ENCODE data around the gene ZBTB5.

ZBTB5 gene

DNA sequence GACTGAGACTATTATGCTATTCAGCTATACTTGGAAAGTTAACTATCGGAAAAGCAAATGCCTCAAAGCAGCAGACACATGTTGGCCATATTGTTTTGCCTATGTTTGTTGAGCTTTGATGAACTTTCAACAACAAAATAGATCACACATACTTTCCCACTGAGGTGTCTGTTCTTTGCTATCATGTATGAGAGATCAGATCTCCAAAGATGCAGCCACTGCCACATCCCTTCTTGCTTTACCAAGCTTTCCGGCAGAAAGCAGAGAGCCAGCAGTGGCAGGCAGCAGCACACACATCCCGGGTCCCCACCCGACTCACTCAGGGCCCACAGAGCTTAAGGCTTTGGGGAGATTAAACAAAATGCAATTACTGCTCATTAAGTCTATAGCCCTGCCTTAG is 18.8 kb downstream of the ZBTB5 start:
- Histone ChIP-seq H3K27ac (ENCODE audit: low read length) (no peak overlapping the region), H3K9me3 (ENCODE audit: insufficient read depth, low read length, severe bottlenecking) (no peaks in the 10 kb centered on the region), H3K4me1 (ENCODE audit: insufficient read depth, low read length) (no peaks in the 10 kb centered on the region), H3K79me2 (ENCODE audit: insufficient read depth, low read length) (peaks cover 65% of the 10 kb centered on the region), H4K20me1 (ENCODE audit: insufficient read depth, low read length) (peaks cover 17% of the 10 kb centered on the region), H3K27me3 (ENCODE audit: insufficient read depth, low read length, poor library complexity) (no peaks in the 10 kb centered on the region), H3K9ac (ENCODE audit: low read depth, low read length) (no peak overlapping the region), H3K36me3 (ENCODE audit: insufficient read depth, low read length) (peaks cover 19% of the 10 kb centered on the region), H3K4me2 (ENCODE audit: insufficient read depth, low read length) (no peak overlapping the region), H2AFZ (ENCODE audit: low read depth, low read length) (no peak overlapping the region), H3K4me3 (ENCODE audit: low read depth in 1 of 2, low read length in 2 of 2) (no peak overlapping the region)
- DNase-seq (no peak), ATAC-seq (ENCODE audit: insufficient read depth, low read depth) (no peak)
- TF ChIP-seq, protein P1, sequence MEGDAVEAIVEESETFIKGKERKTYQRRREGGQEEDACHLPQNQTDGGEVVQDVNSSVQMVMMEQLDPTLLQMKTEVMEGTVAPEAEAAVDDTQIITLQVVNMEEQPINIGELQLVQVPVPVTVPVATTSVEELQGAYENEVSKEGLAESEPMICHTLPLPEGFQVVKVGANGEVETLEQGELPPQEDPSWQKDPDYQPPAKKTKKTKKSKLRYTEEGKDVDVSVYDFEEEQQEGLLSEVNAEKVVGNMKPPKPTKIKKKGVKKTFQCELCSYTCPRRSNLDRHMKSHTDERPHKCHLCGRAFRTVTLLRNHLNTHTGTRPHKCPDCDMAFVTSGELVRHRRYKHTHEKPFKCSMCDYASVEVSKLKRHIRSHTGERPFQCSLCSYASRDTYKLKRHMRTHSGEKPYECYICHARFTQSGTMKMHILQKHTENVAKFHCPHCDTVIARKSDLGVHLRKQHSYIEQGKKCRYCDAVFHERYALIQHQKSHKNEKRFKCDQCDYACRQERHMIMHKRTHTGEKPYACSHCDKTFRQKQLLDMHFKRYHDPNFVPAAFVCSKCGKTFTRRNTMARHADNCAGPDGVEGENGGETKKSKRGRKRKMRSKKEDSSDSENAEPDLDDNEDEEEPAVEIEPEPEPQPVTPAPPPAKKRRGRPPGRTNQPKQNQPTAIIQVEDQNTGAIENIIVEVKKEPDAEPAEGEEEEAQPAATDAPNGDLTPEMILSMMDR (IDR thresholded peaks at IDR 0.05; ENCODE audit: borderline replicate concordance, extremely low read depth, low read length, poor library complexity, severe bottlenecking), result no peak
- no peak for TF ChIP-seq EZH2 (IDR thresholded peaks at IDR 0.05; ENCODE audit: borderline replicate concordance, low read depth, low read length, severe bottlenecking)

GRCh38 chr9:37445832-37446231 is 19.4 kb downstream of the ZBTB5 start:
- Histone ChIP-seq H3K4me2 (ENCODE audit: insufficient read depth, low read length) (no peak overlapping the region), H3K4me1 (ENCODE audit: insufficient read depth, low read length) (no peaks in the 10 kb centered on the region), H3K9me3 (ENCODE audit: insufficient read depth, low read length, severe bottlenecking) (no peaks in the 10 kb centered on the region), H3K9ac (ENCODE audit: low read depth, low read length) (no peak overlapping the region), H4K20me1 (ENCODE audit: insufficient read depth, low read length) (peaks cover 20% of the 10 kb centered on the region), H3K27me3 (ENCODE audit: insufficient read depth, low read length, poor library complexity) (no peaks in the 10 kb centered on the region), H3K79me2 (ENCODE audit: insufficient read depth, low read length) (peaks cover 60% of the 10 kb centered on the region), H2AFZ (ENCODE audit: low read depth, low read length) (no peak overlapping the region), H3K36me3 (ENCODE audit: insufficient read depth, low read length) (peaks cover 24% of the 10 kb centered on the region), H3K4me3 (ENCODE audit: low read depth in 1 of 2, low read length in 2 of 2) (no peak overlapping the region), H3K27ac (ENCODE audit: low read length) (no peak overlapping the region)
- no peak for TF ChIP-seq EZH2 (IDR thresholded peaks at IDR 0.05; ENCODE audit: borderline replicate concordance, low read depth, low read length, severe bottlenecking)
- TF ChIP-seq, protein P1 (IDR thresholded peaks at IDR 0.05; ENCODE audit: borderline replicate concordance, extremely low read depth, low read length, poor library complexity, severe bottlenecking), result no peak
- ATAC-seq (ENCODE audit: insufficient read depth, low read depth) (no peak), DNase-seq (no peak)

- TF ChIP-seq EZH2 (IDR thresholded peaks at IDR 0.05; ENCODE audit: borderline replicate concordance, low read depth, low read length, severe bottlenecking), result no peak
- TF ChIP-seq, protein P1 (IDR thresholded peaks at IDR 0.05; ENCODE audit: borderline replicate concordance, extremely low read depth, low read length, poor library complexity, severe bottlenecking), result no peak
- no peak overlapping the region for H3K4me3 ChIP-seq (ENCODE audit: low read depth in 1 of 2, low read length in 2 of 2)
- no peak for ATAC-seq (ENCODE audit: insufficient read depth, low read depth)
- H3K9me3 ChIP-seq (ENCODE audit: insufficient read depth, low read length, severe bottlenecking), result no peaks in the 10 kb centered on the region
- H3K79me2 ChIP-seq (ENCODE audit: insufficient read depth, low read length), result peaks cover 53% of the 10 kb centered on the region
- no peak overlapping the region for H3K27ac ChIP-seq (ENCODE audit: low read length)
- H3K36me3 ChIP-seq (ENCODE audit: insufficient read depth, low read length), result peaks cover 33% of the 10 kb centered on the region
- no peak overlapping the region for H3K9ac ChIP-seq (ENCODE audit: low read depth, low read length)
- no peaks in the 10 kb centered on the region for H3K27me3 ChIP-seq (ENCODE audit: insufficient read depth, low read length, poor library complexity)
- no peak overlapping the region for H2AFZ ChIP-seq (ENCODE audit: low read depth, low read length)
- H4K20me1 ChIP-seq (ENCODE audit: insufficient read depth, low read length), result peaks cover 20% of the 10 kb centered on the region
- no peaks in the 10 kb centered on the region for H3K4me1 ChIP-seq (ENCODE audit: insufficient read depth, low read length)
- DNase-seq, result no peak
- no peak overlapping the region for H3K4me2 ChIP-seq (ENCODE audit: insufficient read depth, low read length)
Measured at GRCh38 chr9:37444890-37445289, 20.4 kb downstream of the ZBTB5 start.

- Histone ChIP-seq H3K9me3 (ENCODE audit: insufficient read depth, low read length, severe bottlenecking) (no peaks in the 10 kb centered on the region), H3K27ac (ENCODE audit: low read length) (no peak overlapping the region), H3K27me3 (ENCODE audit: insufficient read depth, low read length, poor library complexity) (no peaks in the 10 kb centered on the region), H3K4me3 (ENCODE audit: low read depth in 1 of 2, low read length in 2 of 2) (no peak overlapping the region), H3K4me2 (ENCODE audit: insufficient read depth, low read length) (no peak overlapping the region), H2AFZ (ENCODE audit: low read depth, low read length) (no peak overlapping the region), H3K36me3 (ENCODE audit: insufficient read depth, low read length) (peaks cover 43% of the 10 kb centered on the region), H3K9ac (ENCODE audit: low read depth, low read length) (no peak overlapping the region), H3K79me2 (ENCODE audit: insufficient read depth, low read length) (peaks cover 46% of the 10 kb centered on the region), H3K4me1 (ENCODE audit: insufficient read depth, low read length) (no peaks in the 10 kb centered on the region), H4K20me1 (ENCODE audit: insufficient read depth, low read length) (peaks cover 20% of the 10 kb centered on the region)
- no peak for ATAC-seq (ENCODE audit: insufficient read depth, low read depth)
- TF ChIP-seq, protein P1 (IDR thresholded peaks at IDR 0.05; ENCODE audit: borderline replicate concordance, extremely low read depth, low read length, poor library complexity, severe bottlenecking), result no peak
- no peak for TF ChIP-seq EZH2 (IDR thresholded peaks at IDR 0.05; ENCODE audit: borderline replicate concordance, low read depth, low read length, severe bottlenecking)
- no peak for DNase-seq
Measured at GRCh38 chr9:37443566-37443965, 21.7 kb downstream of the ZBTB5 start.

Data from DND-41 (cell line).